ENCODE results near the gene ZDBF2. TPM values are rescaled to one million over a fixed set of nuclear protein-coding genes. Genes with fewer than 3 reads are reported as not detected.

ZDBF2 gene
- polyA plus RNA-seq, 4 donors: 0.22 to 3.4 (median 0.63) TPM

DNA sequence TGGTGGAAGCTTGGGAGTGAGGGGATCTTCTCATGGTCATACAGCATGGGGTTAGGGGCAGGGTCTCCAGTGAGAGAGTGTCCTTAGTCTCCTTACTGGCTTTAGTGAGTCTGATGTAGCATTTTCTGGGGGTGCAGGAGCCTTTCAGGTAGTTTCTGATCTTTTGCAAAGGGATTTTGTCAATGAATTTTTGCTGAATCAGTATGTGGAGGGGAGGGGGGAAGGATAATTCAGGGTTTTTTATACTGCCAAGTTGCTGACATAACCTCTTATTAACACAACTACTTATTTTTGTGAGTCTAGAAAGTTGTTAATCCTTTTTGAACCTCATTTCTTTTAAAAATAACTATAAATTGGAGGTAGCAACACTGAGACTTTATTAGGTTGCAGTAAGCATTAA is 35.3 kb upstream of the ZDBF2 start:
- FAIRE-seq: no peak
- H3K27ac ChIP-seq (ENCODE audit: low read depth in 1 of 3, low read length in 2 of 3): no peak overlapping the region

GRCh38 chr2:206240327-206240726 is 34.1 kb upstream of the ZDBF2 start:
- DNase-seq (no peak), FAIRE-seq (no peak)
- Histone ChIP-seq H3K4me1 (ENCODE audit: control insufficient read depth in 3 of 3, insufficient read depth in 2 of 3, low read depth in 1 of 3, low read length in 2 of 3) (no peaks in the 10 kb centered on the region), H3K9me3 (ENCODE audit: control insufficient read depth in 2 of 2, insufficient read depth in 1 of 2, low read depth in 1 of 2, low read length in 1 of 2) (peaks cover 0 to 3% of the 10 kb centered on the region in 2 donors), H3K27me3 (ENCODE audit: control insufficient read depth in 3 of 3, insufficient read depth in 3 of 3, low read length in 3 of 3) (no peaks in the 10 kb centered on the region), H3K36me3 (ENCODE audit: control insufficient read depth in 3 of 3, insufficient read depth in 2 of 3, low read depth in 1 of 3, low read length in 3 of 3) (no peaks in the 10 kb centered on the region), H3K4me3 (ENCODE audit: low read depth in 1 of 3, low read length in 3 of 3) (no peak overlapping the region), H3K27ac (ENCODE audit: low read depth in 1 of 3, low read length in 2 of 3) (no peak overlapping the region)
- WGBS, 3 donors: 46 to 49% (median 47%) methylated on average over 3 of the region's 3 CpGs

More for the DNA sequence above, 35.3 kb upstream of the ZDBF2 start:
- Histone ChIP-seq H3K4me1 (ENCODE audit: control insufficient read depth in 3 of 3, insufficient read depth in 2 of 3, low read depth in 1 of 3, low read length in 2 of 3) (no peaks in the 10 kb centered on the region), H3K9me3 (ENCODE audit: control insufficient read depth in 2 of 2, insufficient read depth in 1 of 2, low read depth in 1 of 2, low read length in 1 of 2) (peaks cover 0 to 3% of the 10 kb centered on the region in 2 donors), H3K4me3 (ENCODE audit: low read depth in 1 of 3, low read length in 3 of 3) (no peak overlapping the region), H3K36me3 (ENCODE audit: control insufficient read depth in 3 of 3, insufficient read depth in 2 of 3, low read depth in 1 of 3, low read length in 3 of 3) (no peaks in the 10 kb centered on the region), H3K27me3 (ENCODE audit: control insufficient read depth in 3 of 3, insufficient read depth in 3 of 3, low read length in 3 of 3) (no peaks in the 10 kb centered on the region)
- no peak for DNase-seq

DNA sequence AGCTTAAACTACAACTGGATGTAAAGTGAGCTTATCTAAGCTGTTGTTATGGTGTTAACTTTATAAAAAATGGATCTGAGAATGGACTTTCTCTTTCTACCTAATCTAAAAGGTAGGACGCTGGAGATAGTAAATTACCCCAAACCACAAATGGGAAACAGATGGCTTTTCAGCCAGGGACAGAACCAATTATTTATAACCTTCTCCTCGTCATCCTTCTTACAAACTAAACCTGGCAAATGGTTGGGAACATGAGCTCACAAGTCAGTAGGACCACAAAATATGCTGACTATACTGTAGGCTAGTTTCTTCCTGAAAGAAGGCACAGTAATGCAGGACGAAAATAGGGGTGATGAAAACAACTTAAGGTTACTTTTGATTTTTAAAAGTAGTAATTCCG is 32.7 kb upstream of the ZDBF2 start:
- FAIRE-seq (no peak), DNase-seq (no peak)
- H3K9me3 ChIP-seq (ENCODE audit: control insufficient read depth in 2 of 2, insufficient read depth in 1 of 2, low read depth in 1 of 2, low read length in 1 of 2): no peaks in the 10 kb centered on the region
- H3K27me3 ChIP-seq (ENCODE audit: control insufficient read depth in 3 of 3, insufficient read depth in 3 of 3, low read length in 3 of 3): no peaks in the 10 kb centered on the region
- no peak overlapping the region for H3K27ac ChIP-seq (ENCODE audit: low read depth in 1 of 3, low read length in 2 of 3)
- H3K4me1 ChIP-seq (ENCODE audit: control insufficient read depth in 3 of 3, insufficient read depth in 2 of 3, low read depth in 1 of 3, low read length in 2 of 3): no peaks in the 10 kb centered on the region
- WGBS, 3 donors: 40 to 48% (median 43%) methylated on average over 4 of the region's 4 CpGs
- no peak overlapping the region for H3K4me3 ChIP-seq (ENCODE audit: low read depth in 1 of 3, low read length in 3 of 3)
- H3K36me3 ChIP-seq (ENCODE audit: control insufficient read depth in 3 of 3, insufficient read depth in 2 of 3, low read depth in 1 of 3, low read length in 3 of 3): no peaks in the 10 kb centered on the region

DNA sequence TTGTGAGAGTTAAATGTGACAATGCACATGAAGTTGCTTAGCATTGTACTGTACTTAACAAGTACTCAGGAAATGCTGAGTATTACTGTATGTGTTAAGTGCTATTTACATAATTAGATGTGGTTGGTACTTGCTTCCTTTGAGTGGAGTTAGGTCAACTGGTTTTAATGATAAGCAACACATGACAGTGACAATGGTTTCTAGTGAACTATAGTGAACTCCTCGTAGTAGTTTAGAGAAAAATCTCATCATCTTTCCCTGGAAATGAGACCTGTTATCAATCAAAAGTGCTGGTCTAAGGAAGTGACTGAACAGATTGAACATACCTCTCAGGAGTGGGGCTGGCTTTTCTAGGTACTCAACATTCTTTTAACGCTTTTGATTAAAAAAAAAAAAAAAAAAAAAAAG is 29.2 kb upstream of the ZDBF2 start:
- no peaks in the 10 kb centered on the region for H3K4me1 ChIP-seq (ENCODE audit: control insufficient read depth in 3 of 3, insufficient read depth in 2 of 3, low read depth in 1 of 3, low read length in 2 of 3)
- whole genome bisulfite sequencing, 3 donors: 53 to 66% (median 58%) methylated on average over 2 of the region's 2 CpGs
- no peak for FAIRE-seq

DNA sequence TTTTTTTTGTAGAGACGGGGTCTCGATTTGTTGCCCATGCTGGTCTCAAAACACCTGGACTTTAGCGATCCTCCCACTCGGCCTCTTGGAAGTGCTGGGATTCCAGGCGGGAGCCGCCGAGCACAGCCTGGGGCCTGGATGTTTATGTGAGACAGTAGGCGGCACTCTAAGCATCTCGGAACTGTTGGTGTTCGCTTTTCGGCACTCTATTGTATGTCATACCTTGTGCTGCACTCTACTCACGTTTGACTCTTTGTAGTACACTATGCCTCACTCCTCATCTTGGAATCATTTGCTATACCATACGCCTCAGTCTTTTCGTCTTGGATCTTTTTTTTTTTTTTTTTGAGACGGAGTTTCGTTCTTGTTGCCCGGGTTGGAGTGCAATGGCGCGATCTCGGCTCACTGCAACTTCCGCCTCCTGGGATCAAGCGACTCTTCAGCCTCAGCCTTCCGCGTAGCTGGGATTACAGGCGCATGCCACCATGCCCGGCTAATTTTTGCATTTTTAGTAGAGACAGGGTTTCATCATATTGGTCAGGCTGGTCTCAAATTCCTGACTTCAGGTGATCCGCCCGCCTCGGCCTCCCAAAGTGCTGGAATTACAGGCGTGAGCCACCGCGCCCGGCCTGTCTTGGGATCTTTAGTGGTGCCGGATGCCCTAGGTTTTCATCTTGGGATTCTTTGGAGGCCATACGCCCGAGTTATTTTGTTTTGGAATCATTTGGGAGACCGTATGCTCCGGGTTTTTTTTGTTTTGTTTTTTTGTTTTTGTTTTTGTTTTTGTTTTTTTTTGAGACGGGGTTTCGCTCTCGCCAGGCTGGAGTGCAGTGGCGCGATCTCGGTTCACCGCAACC is 24.2 kb upstream of the ZDBF2 start:
- Histone ChIP-seq H3K27ac (ENCODE audit: low read depth in 1 of 3, low read length in 2 of 3) (no peak overlapping the region), H3K4me3 (ENCODE audit: low read depth in 1 of 3, low read length in 3 of 3) (peak overlapping the region in 1 of 3 donors; percentile 20), H3K9me3 (ENCODE audit: control insufficient read depth in 2 of 2, insufficient read depth in 1 of 2, low read depth in 1 of 2, low read length in 1 of 2) (peaks cover 0 to 2% of the 10 kb centered on the region in 2 donors), H3K4me1 (ENCODE audit: control insufficient read depth in 3 of 3, insufficient read depth in 2 of 3, low read depth in 1 of 3, low read length in 2 of 3) (no peaks in the 10 kb centered on the region), H3K27me3 (ENCODE audit: control insufficient read depth in 3 of 3, insufficient read depth in 3 of 3, low read length in 3 of 3) (peaks cover 0 to 58% (median 12%) of the 10 kb centered on the region in 3 donors), H3K36me3 (ENCODE audit: control insufficient read depth in 3 of 3, insufficient read depth in 2 of 3, low read depth in 1 of 3, low read length in 3 of 3) (no peaks in the 10 kb centered on the region)
- WGBS, 3 donors: 50 to 52% (median 51%) methylated on average over 45 of the region's 45 CpGs
- FAIRE-seq: no peak
- peak; percentile 23 to 29 for DNase-seq

More for the DNA sequence above, 29.2 kb upstream of the ZDBF2 start:
- DNase-seq: no peak
- no peak overlapping the region for H3K27ac ChIP-seq (ENCODE audit: low read depth in 1 of 3, low read length in 2 of 3)
- peaks cover 0 to 15% (median 0%) of the 10 kb centered on the region in 3 donors for H3K27me3 ChIP-seq (ENCODE audit: control insufficient read depth in 3 of 3, insufficient read depth in 3 of 3, low read length in 3 of 3)
- no peak overlapping the region for H3K4me3 ChIP-seq (ENCODE audit: low read depth in 1 of 3, low read length in 3 of 3)
- H3K36me3 ChIP-seq (ENCODE audit: control insufficient read depth in 3 of 3, insufficient read depth in 2 of 3, low read depth in 1 of 3, low read length in 3 of 3): no peaks in the 10 kb centered on the region
- H3K9me3 ChIP-seq (ENCODE audit: control insufficient read depth in 2 of 2, insufficient read depth in 1 of 2, low read depth in 1 of 2, low read length in 1 of 2): no peaks in the 10 kb centered on the region

- 52 to 62% (median 57%) methylated on average over 20 of the region's 20 CpGs for WGBS, 3 donors
- Histone ChIP-seq H3K4me1 (ENCODE audit: control insufficient read depth in 3 of 3, insufficient read depth in 2 of 3, low read depth in 1 of 3, low read length in 2 of 3) (no peaks in the 10 kb centered on the region), H3K27me3 (ENCODE audit: control insufficient read depth in 3 of 3, insufficient read depth in 3 of 3, low read length in 3 of 3) (peaks cover 0 to 77% (median 20%) of the 10 kb centered on the region in 3 donors), H3K4me3 (ENCODE audit: low read depth in 1 of 3, low read length in 3 of 3) (no peak overlapping the region), H3K36me3 (ENCODE audit: control insufficient read depth in 3 of 3, insufficient read depth in 2 of 3, low read depth in 1 of 3, low read length in 3 of 3) (no peaks in the 10 kb centered on the region), H3K9me3 (ENCODE audit: control insufficient read depth in 2 of 2, insufficient read depth in 1 of 2, low read depth in 1 of 2, low read length in 1 of 2) (peaks cover 0 to 2% of the 10 kb centered on the region in 2 donors), H3K27ac (ENCODE audit: low read depth in 1 of 3, low read length in 2 of 3) (no peak overlapping the region)
- FAIRE-seq (no peak), DNase-seq (no peak)
These were observed 21.2 kb upstream of the ZDBF2 start for GRCh38 chr2:206253125-206253776.

DNA sequence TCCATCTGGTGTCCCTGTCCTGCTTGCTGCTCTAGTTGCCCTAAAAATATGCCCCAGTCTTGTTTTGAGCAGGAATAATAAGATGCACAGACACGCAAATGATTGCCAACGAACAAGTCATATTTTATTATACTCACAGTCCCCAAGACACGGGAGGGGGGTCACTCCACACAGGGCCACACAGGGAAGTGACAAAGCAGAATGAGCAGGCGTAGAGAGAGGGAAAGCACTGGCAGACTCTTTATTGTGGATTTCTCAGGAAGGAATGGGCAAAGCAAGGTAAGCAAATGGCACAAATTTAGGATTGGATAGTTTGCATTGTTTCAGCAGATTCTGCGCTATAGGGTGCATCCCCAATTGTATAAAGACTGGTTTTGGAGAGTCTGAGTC is 20.7 kb upstream of the ZDBF2 start:
- no peak for FAIRE-seq
- Histone ChIP-seq H3K4me1 (ENCODE audit: control insufficient read depth in 3 of 3, insufficient read depth in 2 of 3, low read depth in 1 of 3, low read length in 2 of 3) (no peaks in the 10 kb centered on the region), H3K4me3 (ENCODE audit: low read depth in 1 of 3, low read length in 3 of 3) (no peak overlapping the region), H3K27ac (ENCODE audit: low read depth in 1 of 3, low read length in 2 of 3) (no peak overlapping the region), H3K27me3 (ENCODE audit: control insufficient read depth in 3 of 3, insufficient read depth in 3 of 3, low read length in 3 of 3) (peaks cover 0 to 79% (median 20%) of the 10 kb centered on the region in 3 donors), H3K36me3 (ENCODE audit: control insufficient read depth in 3 of 3, insufficient read depth in 2 of 3, low read depth in 1 of 3, low read length in 3 of 3) (no peaks in the 10 kb centered on the region), H3K9me3 (ENCODE audit: control insufficient read depth in 2 of 2, insufficient read depth in 1 of 2, low read depth in 1 of 2, low read length in 1 of 2) (peaks cover 0 to 2% of the 10 kb centered on the region in 2 donors)
- 53 to 59% (median 55%) methylated on average over 5 of the region's 5 CpGs for WGBS, 3 donors
- no peak for DNase-seq

GRCh38 chr2:206255003-206255402 is 19.5 kb upstream of the ZDBF2 start:
- peaks cover 0 to 82% (median 25%) of the 10 kb centered on the region in 3 donors for H3K27me3 ChIP-seq (ENCODE audit: control insufficient read depth in 3 of 3, insufficient read depth in 3 of 3, low read length in 3 of 3)
- no peak for DNase-seq
- WGBS, 3 donors: 21 to 34% (median 26%) methylated on average over 2 of the region's 2 CpGs
- peaks cover 0 to 2% of the 10 kb centered on the region in 2 donors for H3K9me3 ChIP-seq (ENCODE audit: control insufficient read depth in 2 of 2, insufficient read depth in 1 of 2, low read depth in 1 of 2, low read length in 1 of 2)
- no peak overlapping the region for H3K27ac ChIP-seq (ENCODE audit: low read depth in 1 of 3, low read length in 2 of 3)
- no peaks in the 10 kb centered on the region for H3K4me1 ChIP-seq (ENCODE audit: control insufficient read depth in 3 of 3, insufficient read depth in 2 of 3, low read depth in 1 of 3, low read length in 2 of 3)
- no peak for FAIRE-seq
- H3K36me3 ChIP-seq (ENCODE audit: control insufficient read depth in 3 of 3, insufficient read depth in 2 of 3, low read depth in 1 of 3, low read length in 3 of 3): no peaks in the 10 kb centered on the region
- no peak overlapping the region for H3K4me3 ChIP-seq (ENCODE audit: low read depth in 1 of 3, low read length in 3 of 3)

Data from small intestine (tissue), 7 donors.